GM23248 (cell line): Measurements from ENCODE around the gene PAXIP1.

ENCODE experiments used
- EZH2 ChIP-seq: fragments of 200-600 bp; sonication (generic); IDR thresholded peaks from 2 replicates; pipeline ENCODE4 v1.6.1; 2018; ENCODE audit warnings: antibody characterized with exemption, mild to moderate bottlenecking; ENCODE audit not compliant: insufficient read depth, poor library complexity, severe bottlenecking
- EZH2phosphoT487 ChIP-seq: fragments of 200-600 bp; sonication (generic); IDR thresholded peaks from 2 replicates; pipeline ENCODE4 v1.6.1; 2018; ENCODE audit warnings: antibody characterized with exemption, moderate library complexity, mild to moderate bottlenecking, low read depth; ENCODE audit not compliant: insufficient read depth

DNA sequence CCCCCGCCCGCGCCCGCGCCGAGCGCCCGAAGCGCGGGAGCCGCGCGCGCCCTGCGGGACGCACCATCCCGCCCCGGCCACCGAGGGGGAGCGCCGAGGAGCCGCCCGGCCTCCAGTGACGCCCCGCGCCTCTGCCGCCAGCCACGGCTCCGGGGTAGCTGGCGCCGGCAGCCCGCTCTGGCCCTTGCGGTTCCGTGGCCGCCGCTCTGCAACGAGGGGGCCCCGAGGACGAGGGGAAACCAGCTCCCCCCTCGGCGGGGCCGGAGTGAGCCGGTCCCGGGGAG lies at the start of gene PAXIP1:
- TF ChIP-seq EZH2phosphoT487 (no peak), EZH2 (no peak)
